Smooth muscle cell (in vitro differentiated cells): ENCODE data around the gene RIT2. TPM values are rescaled to one million over a fixed set of nuclear protein-coding genes. Genes with fewer than 3 reads are reported as not detected.

Source experiments
- DNase-seq: peaks from one replicate; lab custom pipeline; 2025; ENCODE audit not compliant: unreplicated experiment; lab: John Stamatoyannopoulos, UW
- H2AFZ ChIP-seq: fragments of 200-600 bp; sonication (generic); 2 replicates; pipeline ENCODE4 v1.6.0; 2016; ENCODE audit warnings: antibody characterized with exemption, low read depth, mild to moderate bottlenecking
- H3F3A ChIP-seq: fragments of 200-600 bp; sonication (generic); 2 replicates; pipeline ENCODE4 v1.6.0; 2017; ENCODE audit warnings: antibody characterized with exemption, low read depth
- H3K27ac ChIP-seq: fragments of 200-600 bp; sonication (generic); 2 replicates; pipeline ENCODE4 v1.5.1; 2016; ENCODE audit warnings: low read depth, mild to moderate bottlenecking
- H3K27me3 ChIP-seq: fragments of 200-600 bp; sonication (generic); 2 replicates; pipeline ENCODE4 v1.6.1; 2016; ENCODE audit warnings: low read depth, mild to moderate bottlenecking
- H3K36me3 ChIP-seq: fragments of 200-600 bp; sonication (generic); 2 replicates; pipeline ENCODE4 v1.5.1; 2016; ENCODE audit warnings: low read depth
- H3K4me1 ChIP-seq: fragments of 200-600 bp; sonication (generic); 2 replicates; pipeline ENCODE4 v1.5.1; 2016; ENCODE audit warnings: low read depth
- H3K4me2 ChIP-seq: fragments of 200-600 bp; sonication (generic); 2 replicates; pipeline ENCODE4 v1.6.0; 2016; ENCODE audit warnings: mild to moderate bottlenecking
- H3K4me3 ChIP-seq: fragments of 200-600 bp; sonication (generic); 2 replicates; pipeline ENCODE4 v1.5.1; 2016; ENCODE audit warnings: mild to moderate bottlenecking
- H3K79me2 ChIP-seq: fragments of 200-600 bp; sonication (generic); 2 replicates; pipeline ENCODE4 v1.6.0; 2016; ENCODE audit warnings: low read depth, mild to moderate bottlenecking
- H3K9ac ChIP-seq: fragments of 200-600 bp; sonication (generic); 2 replicates; pipeline ENCODE4 v1.6.0; 2016; ENCODE audit warnings: low read depth
- H3K9me3 ChIP-seq: fragments of 200-600 bp; sonication (generic); replicated peaks from 2 replicates; pipeline ENCODE4 v1.5.1; 2016; ENCODE audit warnings: low read depth
- H4K20me1 ChIP-seq: fragments of 200-600 bp; sonication (generic); 2 replicates; pipeline ENCODE4 v1.6.0; 2016; ENCODE audit warnings: low read depth
- CTCF ChIP-seq: fragments of 200-600 bp; sonication (generic); IDR thresholded peaks from 2 replicates; pipeline ENCODE4 v1.5.1; 2017; ENCODE audit warnings: borderline replicate concordance, mild to moderate bottlenecking, antibody characterized with exemption; ENCODE audit not compliant: insufficient read depth, poor library complexity, severe bottlenecking
- WGBS: methylation state at CpG from one replicate; pipeline ENCODE4 v1.1.7; 2016; ENCODE audit warnings: low lambda C conversion rate; 5-methylcytosine and 5-hydroxymethylcytosine counted together
- polyA plus RNA-seq: library from polyadenylated mRNA; unstranded; fragments of >200 nt; fragmentation: Nextera tagmentation; extraction: Ambion mirVana; gene quantifications from 2 replicates; pipeline ENCODE4 v1.2.1, GENCODE V29; 2016
- total RNA-seq: library from RNA; depleted of rRNA; stranded (reverse); fragments of >200 nt; gene quantifications from 2 replicates; pipeline ENCODE4 v1.2.3, GENCODE V29; 2014

The RIT2 gene
- total and polyA plus RNA-seq, 2 experiments from 2014 or later, result not detected

- no peak for TF ChIP-seq CTCF
- H3K4me3 ChIP-seq, result no peak overlapping the region
- no peak overlapping the region for H2AFZ ChIP-seq
- H3K27ac ChIP-seq, result no peak overlapping the region
- H3K4me1 ChIP-seq, result peaks cover 4% of the 10 kb centered on the region
- no peak overlapping the region for H3K9ac ChIP-seq
- no peaks in the 10 kb centered on the region for H3K79me2 ChIP-seq
- H3K9me3 ChIP-seq, result no peaks in the 10 kb centered on the region
- H3F3A ChIP-seq, result no peaks in the 10 kb centered on the region
- DNase-seq, result no peak
- no peaks in the 10 kb centered on the region for H3K36me3 ChIP-seq
- no peaks in the 10 kb centered on the region for H3K27me3 ChIP-seq
- H4K20me1 ChIP-seq, result no peaks in the 10 kb centered on the region
- no peak overlapping the region for H3K4me2 ChIP-seq
Measured at GRCh38 chr18:42792731-42793130, 322.8 kb downstream of the RIT2 start.

GRCh38 chr18:42784632-42785031 is 330.9 kb downstream of the RIT2 start:
- no peaks in the 10 kb centered on the region for H3K27me3 ChIP-seq
- no peak overlapping the region for H3K27ac ChIP-seq
- TF ChIP-seq CTCF, result no peak
- DNase-seq, result no peak
- no peak overlapping the region for H3K4me2 ChIP-seq
- no peaks in the 10 kb centered on the region for H3K9me3 ChIP-seq
- no peak overlapping the region for H3K4me3 ChIP-seq
- whole genome bisulfite sequencing, result 91% methylated on average over 2 of the region's 2 CpGs
- no peaks in the 10 kb centered on the region for H3K79me2 ChIP-seq
- no peaks in the 10 kb centered on the region for H3F3A ChIP-seq
- no peak overlapping the region for H3K9ac ChIP-seq
- H3K36me3 ChIP-seq, result no peaks in the 10 kb centered on the region
- no peaks in the 10 kb centered on the region for H4K20me1 ChIP-seq
- no peaks in the 10 kb centered on the region for H3K4me1 ChIP-seq
- no peak overlapping the region for H2AFZ ChIP-seq

- H3K9me3 ChIP-seq, result no peaks in the 10 kb centered on the region
- no peak overlapping the region for H2AFZ ChIP-seq
- no peaks in the 10 kb centered on the region for H3K27me3 ChIP-seq
- no peaks in the 10 kb centered on the region for H3K79me2 ChIP-seq
- no peak overlapping the region for H3K9ac ChIP-seq
- H3F3A ChIP-seq, result no peaks in the 10 kb centered on the region
- no peak overlapping the region for H3K4me3 ChIP-seq
- H3K4me2 ChIP-seq, result no peak overlapping the region
- 96% methylated on average over 4 of the region's 4 CpGs for WGBS
- H3K4me1 ChIP-seq, result peaks cover 11% of the 10 kb centered on the region
- TF ChIP-seq CTCF, result no peak
- no peaks in the 10 kb centered on the region for H3K36me3 ChIP-seq
- no peaks in the 10 kb centered on the region for H4K20me1 ChIP-seq
- DNase-seq, result no peak
- H3K27ac ChIP-seq, result no peak overlapping the region
Measured at GRCh38 chr18:42782929-42783328, 332.6 kb downstream of the RIT2 start.

- 90% methylated on average over 5 of the region's 5 CpGs for WGBS
- Histone ChIP-seq H3K4me3 (no peak overlapping the region), H3K27me3 (no peaks in the 10 kb centered on the region)
Measured at GRCh38 chr18:42781298-42781815, 334.1 kb downstream of the RIT2 start.

More at GRCh38 chr18:42781298-42781815, 334.1 kb downstream of the RIT2 start:
- no peak for DNase-seq
- Histone ChIP-seq H3K9me3 (no peaks in the 10 kb centered on the region), H4K20me1 (no peaks in the 10 kb centered on the region), H3K4me2 (no peak overlapping the region), H3F3A (peaks cover 6% of the 10 kb centered on the region), H3K9ac (no peak overlapping the region), H2AFZ (no peak overlapping the region), H3K27ac (no peak overlapping the region), H3K36me3 (no peaks in the 10 kb centered on the region), H3K79me2 (no peaks in the 10 kb centered on the region), H3K4me1 (peaks cover 20% of the 10 kb centered on the region)
- TF ChIP-seq CTCF, result no peak
